SK-N-SH (cell line): ENCODE measurements around the gene NFATC3.

Experiments used
- CTCF ChIP-seq: fragments of 200-600 bp; sonication (generic); IDR thresholded peaks from 2 replicates; pipeline ENCODE4 v1.6.1; 2017; ENCODE audit warnings: antibody characterized with exemption, mild to moderate bottlenecking, moderate library complexity
- EP300 ChIP-seq, 2 experiments: IDR thresholded peaks; 2 replicates each; pipeline versions ENCODE4 v1.4.0 to v1.6.1; 2012; ENCODE audit warnings: borderline replicate concordance in 1 of 2, low read depth in 1 of 2, low read length in 1 of 2
- EZH2phosphoT487 ChIP-seq: fragments of 200-600 bp; sonication (generic); IDR thresholded peaks from 2 replicates; pipeline ENCODE4 v1.6.1; 2017; ENCODE audit warnings: low read depth, mixed run types, mild to moderate bottlenecking, antibody characterized with exemption, moderate library complexity, borderline replicate concordance
- MXI1 ChIP-seq: IDR thresholded peaks from 2 replicates; pipeline ENCODE4 v1.6.1; 2012; ENCODE audit warnings: mild to moderate bottlenecking, low read depth, low read length, improper control_type of control experiment
- RXRA ChIP-seq: IDR thresholded peaks from 2 replicates; pipeline ENCODE4 v1.4.0; 2012; ENCODE audit warnings: low read depth, mild to moderate bottlenecking, borderline replicate concordance
- TAF1 ChIP-seq: IDR thresholded peaks from 2 replicates; pipeline ENCODE4 v1.6.1; 2012; ENCODE audit warnings: low read depth, mild to moderate bottlenecking, low read length, moderate library complexity, borderline replicate concordance
- TF ChIP-seq, protein P1 (sequence below): fragments of 150-350 bp; IDR thresholded peaks from 2 replicates; pipeline ENCODE4 v1.6.1; 2016; ENCODE audit warnings: mild to moderate bottlenecking, low read depth, low read length
- TF ChIP-seq, protein P2 (sequence below): IDR thresholded peaks from 2 replicates; pipeline ENCODE4 v1.4.0; 2012; ENCODE audit warnings: low read depth, borderline replicate concordance

- no peak for TF ChIP-seq EZH2phosphoT487
- no peak for TF ChIP-seq CTCF
- TF ChIP-seq EP300 (IDR thresholded peaks at IDR 0.05; ENCODE audit: borderline replicate concordance in 1 of 2, low read depth in 1 of 2, low read length in 1 of 2) = no peak
- TF ChIP-seq, protein P1, sequence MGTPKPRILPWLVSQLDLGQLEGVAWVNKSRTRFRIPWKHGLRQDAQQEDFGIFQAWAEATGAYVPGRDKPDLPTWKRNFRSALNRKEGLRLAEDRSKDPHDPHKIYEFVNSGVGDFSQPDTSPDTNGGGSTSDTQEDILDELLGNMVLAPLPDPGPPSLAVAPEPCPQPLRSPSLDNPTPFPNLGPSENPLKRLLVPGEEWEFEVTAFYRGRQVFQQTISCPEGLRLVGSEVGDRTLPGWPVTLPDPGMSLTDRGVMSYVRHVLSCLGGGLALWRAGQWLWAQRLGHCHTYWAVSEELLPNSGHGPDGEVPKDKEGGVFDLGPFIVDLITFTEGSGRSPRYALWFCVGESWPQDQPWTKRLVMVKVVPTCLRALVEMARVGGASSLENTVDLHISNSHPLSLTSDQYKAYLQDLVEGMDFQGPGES = no peak
- no peak for TF ChIP-seq RXRA
- TF ChIP-seq TAF1 = no peak
- TF ChIP-seq, protein P2, sequence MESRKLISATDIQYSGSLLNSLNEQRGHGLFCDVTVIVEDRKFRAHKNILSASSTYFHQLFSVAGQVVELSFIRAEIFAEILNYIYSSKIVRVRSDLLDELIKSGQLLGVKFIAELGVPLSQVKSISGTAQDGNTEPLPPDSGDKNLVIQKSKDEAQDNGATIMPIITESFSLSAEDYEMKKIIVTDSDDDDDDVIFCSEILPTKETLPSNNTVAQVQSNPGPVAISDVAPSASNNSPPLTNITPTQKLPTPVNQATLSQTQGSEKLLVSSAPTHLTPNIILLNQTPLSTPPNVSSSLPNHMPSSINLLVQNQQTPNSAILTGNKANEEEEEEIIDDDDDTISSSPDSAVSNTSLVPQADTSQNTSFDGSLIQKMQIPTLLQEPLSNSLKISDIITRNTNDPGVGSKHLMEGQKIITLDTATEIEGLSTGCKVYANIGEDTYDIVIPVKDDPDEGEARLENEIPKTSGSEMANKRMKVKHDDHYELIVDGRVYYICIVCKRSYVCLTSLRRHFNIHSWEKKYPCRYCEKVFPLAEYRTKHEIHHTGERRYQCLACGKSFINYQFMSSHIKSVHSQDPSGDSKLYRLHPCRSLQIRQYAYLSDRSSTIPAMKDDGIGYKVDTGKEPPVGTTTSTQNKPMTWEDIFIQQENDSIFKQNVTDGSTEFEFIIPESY = no peak
- no peak for TF ChIP-seq MXI1
Measured at GRCh38 chr16:68088130-68088972, 3.2 kb downstream of the NFATC3 start.
